Measurements from ENCODE around the gene ZDHHC13. TPM values are rescaled to one million over a fixed set of nuclear protein-coding genes. Genes with fewer than 3 reads are reported as not detected.
A peak's percentile ranks its signal among the peaks of the same experiment; 100 is the strongest.

ZDHHC13 gene
- total and polyA plus RNA-seq, 9 of the 15 experiments (the other 6 are each of a cell fraction or from before 2014, with no cell fraction given), result 4.7 to 18.6 (median 10.0) TPM

GRCh38 chr11:19173964-19174638, 57.1 kb downstream of the ZDHHC13 start:
- CTCF ChIA-PET (ENCODE audit: low intra/inter-chr PET ratio), result interaction anchor here (0.5 kb wide), 1 partner anchor 1196 kb away, joined by 3 read pairs; no protein-coding TSS in a partner anchor
- no TSS peak for BruUV-seq (replicated peaks)
- in situ Hi-C loops (cut with MboI), result no loop called here
- TF ChIP-seq HSF4 (CRISPR knock-in tag; IDR thresholded peaks at IDR 0.05; ENCODE audit: borderline replicate concordance), result peak; percentile 65; the same call in 1 of the 2 replicates
- peak; percentile 71 to 87; a peak in 3 of 4 replicates for TF ChIP-seq TRIM24 (IDR thresholded peaks at IDR 0.05)
- no peak for TF ChIP-seq TAF1 (IDR thresholded peaks at IDR 0.05; ENCODE audit: control insufficient read depth, extremely low read depth, insufficient read depth, low read length, severe bottlenecking)
- peak; percentile 98 for TF ChIP-seq MEIS2 (IDR thresholded peaks at IDR 0.05; ENCODE audit: partially characterized antibody)
- 0 out of 2 replicates have a peak, but pooled peaks have one; percentile 27 for TF ChIP-seq ZNF212 (CRISPR knock-in tag; IDR thresholded peaks at IDR 0.05)
- no peak for TF ChIP-seq MCM3 (IDR thresholded peaks at IDR 0.05)
- no peak for TF ChIP-seq HNRNPUL1 (IDR thresholded peaks at IDR 0.05; ENCODE audit: low read length)
- peak; percentile 97 for TF ChIP-seq ZNF584 (CRISPR knock-in tag; IDR thresholded peaks at IDR 0.05; ENCODE audit: low read depth)
- TF ChIP-seq ZNF239 (CRISPR knock-in tag; IDR thresholded peaks at IDR 0.05), result peak; percentile 11; the same call in 1 of the 2 replicates
- TF ChIP-seq TAL1 (IDR thresholded peaks at IDR 0.05), result peak; percentile 38; the same call in 1 of the 2 replicates
- TF ChIP-seq E2F8 (IDR thresholded peaks at IDR 0.05; ENCODE audit: low read depth, partially characterized antibody), result no peak
- TF ChIP-seq ATF7 (IDR thresholded peaks at IDR 0.05), result peak; percentile 47; the same call in 1 of the 2 replicates
- 0 out of 2 replicates have a peak, but pooled peaks have one; percentile 27 for TF ChIP-seq CEBPB (tag; IDR thresholded peaks at IDR 0.05)
- no peak for TF ChIP-seq MXI1 (IDR thresholded peaks at IDR 0.05; ENCODE audit: low read depth, low read length)
- TF ChIP-seq BRD4 (IDR thresholded peaks at IDR 0.05), result no peak
- peak; percentile 5; the same call in 1 of the 2 replicates for TF ChIP-seq ZNF449 (CRISPR knock-in tag; IDR thresholded peaks at IDR 0.05)
- TF ChIP-seq ZNF589 (CRISPR knock-in tag; IDR thresholded peaks at IDR 0.05; ENCODE audit: low read depth), result peak; percentile 81
- no peak for TF ChIP-seq SETDB1 (IDR thresholded peaks at IDR 0.05; ENCODE audit: low read length)
- no peak for TF ChIP-seq NR2C1 (IDR thresholded peaks at IDR 0.05)
- TF ChIP-seq NR2C1 (tag; IDR thresholded peaks at IDR 0.05), result peak; percentile 35; the same call in 1 of the 2 replicates
- TF ChIP-seq SMAD4 (CRISPR knock-in tag; conservative IDR thresholded peaks at IDR 0.05), result peak; percentile 95

More at GRCh38 chr11:19173964-19174638, 57.1 kb downstream of the ZDHHC13 start:
- WGBS (ENCODE audit: insufficient coverage, low coverage, missing lambda C conversion rate), result 50% methylated on average over 7 of the region's 7 CpGs
- POLR2A ChIA-PET, result no interaction called here
- intact Hi-C loops (cut with micrococcal nuclease), result no loop called here
- no peaks in the 10 kb centered on the region for H3K9me3 ChIP-seq (replicated peaks; ENCODE audit: control insufficient read depth, insufficient read depth, low read depth, low read length)
- H3K9ac ChIP-seq (ENCODE audit: insufficient read depth in 1 of 2, low read depth in 2 of 2, low read length in 2 of 2), result no peak overlapping the region
- H3K27ac ChIP-seq (ENCODE audit: extremely low read depth, low read depth, low read length), result peak overlapping the region; percentile 20; the same call in 1 of the 3 replicates
- ATAC-seq, result peak; percentile 82
- H3K9me1 ChIP-seq (ENCODE audit: control insufficient read depth, insufficient read depth, low read length), result no peaks in the 10 kb centered on the region
- H3K36me3 ChIP-seq (ENCODE audit: control insufficient read depth, insufficient read depth, low read length), result peaks cover 12% of the 10 kb centered on the region; the same call in 2 of the 3 replicates
- H3K27me3 ChIP-seq (ENCODE audit: control insufficient read depth in 2 of 2, insufficient read depth in 2 of 2, low read length in 2 of 2), result no peaks in the 10 kb centered on the region
- no peak overlapping the region for H3K4me2 ChIP-seq (ENCODE audit: insufficient read depth, low read length)
- peaks cover 0 to 20% of the 10 kb centered on the region in 2 experiments; a peak in 2 of 5 replicates for H3K4me1 ChIP-seq (replicated peaks in 1 of 2; ENCODE audit: control insufficient read depth in 2 of 2, insufficient read depth in 2 of 2, low read length in 2 of 2)
- DNase-seq (ENCODE audit: extremely low read depth in 1 of 4, low spot score in 3 of 4), result peak in 1 of 4 experiments; percentile 35
- no peaks in the 10 kb centered on the region for H3K79me2 ChIP-seq (ENCODE audit: control insufficient read depth, insufficient read depth, low read length)
- FAIRE-seq, result no peak
- no peak overlapping the region for H3K4me3 ChIP-seq
- H2AFZ ChIP-seq (ENCODE audit: low read depth, low read length), result no peak overlapping the region
- no peaks in the 10 kb centered on the region for H4K20me1 ChIP-seq (replicated peaks; ENCODE audit: control insufficient read depth, insufficient read depth, low read length)

Data from K562 (cell line).